K562 (cell line): ENCODE data around the gene FBXW11. TPM values are rescaled to one million over a fixed set of nuclear protein-coding genes. Genes with fewer than 3 reads are reported as not detected.

Experiments
- AFF1 ChIP-seq, 2 experiments: fragments of 450-650 bp; IDR thresholded peaks; 2 replicates each; pipeline ENCODE4 v1.6.1; 2018; ENCODE audit warnings: mild to moderate bottlenecking in 2 of 2, low read depth in 1 of 2; ENCODE audit not compliant: partially characterized antibody in 2 of 2
- ARNT ChIP-seq, 2 experiments: fragments of 450-650 bp; IDR thresholded peaks; 2 replicates each; pipeline ENCODE4 v1.6.1; 2016; ENCODE audit warnings: mild to moderate bottlenecking in 1 of 2
- ATF2 ChIP-seq: sonication (generic); formaldehyde crosslinking; IDR thresholded peaks from 2 replicates; pipeline ENCODE4 v1.8.1; 2022; ENCODE audit warnings: missing genetic modification reagents
- ATF6 ChIP-seq: sonication (generic); formaldehyde crosslinking; IDR thresholded peaks from 2 replicates; pipeline ENCODE4 v1.4.0; 2020; ENCODE audit warnings: mild to moderate bottlenecking, missing genetic modification reagents
- BRD9 ChIP-seq: fragments of 450-650 bp; IDR thresholded peaks from 2 replicates; pipeline ENCODE4 v1.6.1; 2018; ENCODE audit warnings: low read depth; ENCODE audit not compliant: partially characterized antibody
- CREBBP ChIP-seq: IDR thresholded peaks from one replicate; pipeline ENCODE4 v1.6.1; 2012; ENCODE audit warnings: low read depth, mild to moderate bottlenecking, control low read depth, inconsistent platforms, low read length
- DMBX1 ChIP-seq: fragments of 250-450 bp; sonication (Bioruptor Pico); IDR thresholded peaks from 2 replicates; pipeline ENCODE4 v1.8.0; 2022; ENCODE audit warnings: inconsistent platforms, mild to moderate bottlenecking, moderate library complexity, borderline replicate concordance
- HNRNPL ChIP-seq: fragments of 200-400 bp; formaldehyde crosslinking; IDR thresholded peaks from 2 replicates; pipeline ENCODE4 v1.6.1; 2017; ENCODE audit warnings: low read depth, mild to moderate bottlenecking, low read length
- MEF2A ChIP-seq: IDR thresholded peaks from 2 replicates; pipeline ENCODE4 v1.6.1; 2011; ENCODE audit warnings: low read depth, mild to moderate bottlenecking, low read length, moderate library complexity; ENCODE audit not compliant: control insufficient read depth
- XRCC4 ChIP-seq: IDR thresholded peaks from one replicate; pipeline ENCODE4 v1.6.1; 2011; ENCODE audit not compliant: insufficient read depth, insufficient read length; ENCODE audit errors: extremely low read depth
- ZNF644 ChIP-seq: fragments of 200-800 bp; sonication (Bioruptor generic); IDR thresholded peaks from 2 replicates; pipeline ENCODE4 v1.6.1; 2016; ENCODE audit warnings: low read depth, missing genetic modification characterization, missing compliant biosample characterization
- ZNF77 ChIP-seq: fragments of 250-450 bp; sonication (Bioruptor Pico); IDR thresholded peaks from 2 replicates; pipeline ENCODE4 v1.5.0; 2020
- polyA plus RNA-seq, 8 experiments: library from polyadenylated mRNA; depleted of rRNA in 4 of 8; stranded (reverse) in 5 of 8; unstranded in 3 of 8; fragments of >200 nt; fragmentation: Nextera tagmentation in 2 of 8; fragmentation: Illumina TruSeq in 1 of 8; extraction: Ambion mirVana in 2 of 8; extraction: Trizol in 1 of 8; gene quantifications; 2 replicates each; pipeline versions ENCODE4 v1.2.1 to v1.2.3, GENCODE V29; 2011 to 2014; ENCODE audit warnings: inconsistent platforms in 1 of 8, missing spikeins in 1 of 8
- total RNA-seq, 7 experiments: library from RNA; depleted of rRNA in 6 of 7; stranded (reverse); fragments of >200 nt in 6 of 7; fragmentation: Illumina TruSeq in 2 of 7; extraction: Trizol in 2 of 7; gene quantifications; 2 replicates each; pipeline versions ENCODE4 v1.2.1 to v1.2.3, GENCODE V29; 2011 to 2021; ENCODE audit warnings: low replicate concordance in 1 of 7
- TF ChIP-seq, protein P1 (sequence below), 2 experiments: fragments of 450-650 bp; conservative IDR thresholded peaks; 2 replicates each; pipeline ENCODE4 v1.6.1; 2017; ENCODE audit warnings: mild to moderate bottlenecking in 2 of 2, moderate library complexity in 2 of 2
- TF ChIP-seq, protein P2 (sequence below): fragments of 450-650 bp; IDR thresholded peaks from 2 replicates; pipeline ENCODE4 v1.6.1; 2016; ENCODE audit warnings: low read depth, mild to moderate bottlenecking, moderate library complexity

Gene FBXW11
- total and polyA plus RNA-seq, 9 of the 15 experiments (the other 6 are each of a cell fraction or from before 2014, with no cell fraction given) = 3.0 to 28.6 (median 23.6) TPM

DNA sequence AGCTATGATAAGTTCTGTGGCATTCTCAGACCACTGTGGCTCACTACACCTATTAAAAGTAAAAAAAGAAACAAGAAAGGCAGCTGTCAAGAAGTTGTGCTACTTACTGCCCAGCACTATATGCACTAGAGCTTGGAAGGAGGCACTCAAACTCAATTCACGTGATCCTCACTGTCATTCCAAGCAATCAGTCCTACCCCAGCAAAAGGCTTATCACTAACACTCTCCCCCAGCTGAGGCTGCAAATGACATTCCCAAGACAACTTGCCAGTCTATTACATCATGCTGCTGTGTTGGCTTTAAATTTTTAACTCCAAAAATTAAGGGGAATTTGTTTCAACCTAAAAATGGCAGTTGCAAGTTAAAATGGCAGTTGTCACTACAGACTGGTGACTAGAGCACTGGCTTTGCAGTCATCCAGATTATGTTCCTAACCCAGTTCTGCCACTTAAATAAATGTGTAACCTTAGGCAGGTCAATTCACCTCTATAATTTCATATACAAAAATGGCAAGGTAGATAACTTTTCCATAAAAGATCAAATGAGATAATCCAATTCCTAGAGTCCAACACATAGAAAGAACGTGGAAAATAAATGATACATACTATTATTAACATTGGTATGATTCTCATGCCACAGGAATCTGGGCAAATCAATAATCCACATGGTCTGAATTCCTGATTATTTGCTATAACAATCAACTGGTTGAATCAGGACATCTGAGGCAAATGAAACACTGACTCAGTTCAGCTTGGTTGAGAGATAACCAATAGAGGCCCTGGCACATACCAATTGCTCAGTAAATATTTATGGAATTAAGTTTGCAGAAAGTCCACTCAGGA, 52.4 kb downstream of the FBXW11 start (continued):
- TF ChIP-seq MEF2A (no peak), XRCC4 (no peak), ZNF77 (CRISPR knock-in tag) (no peak), ZNF644 (peak; percentile 82; the same call in 1 of the 2 replicates), ARNT (IDR thresholded peaks at IDR 0.05) (peak in 1 of 2 experiments; percentile 68; a peak in 2 of 4 replicates), DMBX1 (CRISPR knock-in tag) (peak; percentile 92), CREBBP (no peak), ATF2 (no peak), BRD9 (peak; percentile 91), ATF6 (CRISPR knock-in tag) (no peak), AFF1 (IDR thresholded peaks at IDR 0.05; ENCODE audit: low read depth in 1 of 2, partially characterized antibody in 2 of 2) (peak in 1 of 2 experiments; percentile 80), HNRNPL (no peak)
- TF ChIP-seq, protein P1, sequence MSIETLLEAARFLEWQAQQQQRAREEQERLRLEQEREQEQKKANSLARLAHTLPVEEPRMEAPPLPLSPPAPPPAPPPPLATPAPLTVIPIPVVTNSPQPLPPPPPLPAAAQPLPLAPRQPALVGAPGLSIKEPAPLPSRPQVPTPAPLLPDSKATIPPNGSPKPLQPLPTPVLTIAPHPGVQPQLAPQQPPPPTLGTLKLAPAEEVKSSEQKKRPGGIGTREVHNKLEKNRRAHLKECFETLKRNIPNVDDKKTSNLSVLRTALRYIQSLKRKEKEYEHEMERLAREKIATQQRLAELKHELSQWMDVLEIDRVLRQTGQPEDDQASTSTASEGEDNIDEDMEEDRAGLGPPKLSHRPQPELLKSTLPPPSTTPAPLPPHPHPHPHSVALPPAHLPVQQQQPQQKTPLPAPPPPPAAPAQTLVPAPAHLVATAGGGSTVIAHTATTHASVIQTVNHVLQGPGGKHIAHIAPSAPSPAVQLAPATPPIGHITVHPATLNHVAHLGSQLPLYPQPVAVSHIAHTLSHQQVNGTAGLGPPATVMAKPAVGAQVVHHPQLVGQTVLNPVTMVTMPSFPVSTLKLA (conservative IDR thresholded peaks at IDR 0.05) = peak in 1 of 2 experiments; percentile 68; a peak in 3 of 4 replicates
- TF ChIP-seq, protein P2, sequence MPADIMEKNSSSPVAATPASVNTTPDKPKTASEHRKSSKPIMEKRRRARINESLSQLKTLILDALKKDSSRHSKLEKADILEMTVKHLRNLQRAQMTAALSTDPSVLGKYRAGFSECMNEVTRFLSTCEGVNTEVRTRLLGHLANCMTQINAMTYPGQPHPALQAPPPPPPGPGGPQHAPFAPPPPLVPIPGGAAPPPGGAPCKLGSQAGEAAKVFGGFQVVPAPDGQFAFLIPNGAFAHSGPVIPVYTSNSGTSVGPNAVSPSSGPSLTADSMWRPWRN = no peak
